Measurements from ENCODE around the gene LARGE2. TPM values are rescaled to one million over a fixed set of nuclear protein-coding genes. Genes with fewer than 3 reads are reported as not detected.

The LARGE2 gene
- total RNA-seq, 1 donor from 2014 or later: 39.4 TPM

DNA sequence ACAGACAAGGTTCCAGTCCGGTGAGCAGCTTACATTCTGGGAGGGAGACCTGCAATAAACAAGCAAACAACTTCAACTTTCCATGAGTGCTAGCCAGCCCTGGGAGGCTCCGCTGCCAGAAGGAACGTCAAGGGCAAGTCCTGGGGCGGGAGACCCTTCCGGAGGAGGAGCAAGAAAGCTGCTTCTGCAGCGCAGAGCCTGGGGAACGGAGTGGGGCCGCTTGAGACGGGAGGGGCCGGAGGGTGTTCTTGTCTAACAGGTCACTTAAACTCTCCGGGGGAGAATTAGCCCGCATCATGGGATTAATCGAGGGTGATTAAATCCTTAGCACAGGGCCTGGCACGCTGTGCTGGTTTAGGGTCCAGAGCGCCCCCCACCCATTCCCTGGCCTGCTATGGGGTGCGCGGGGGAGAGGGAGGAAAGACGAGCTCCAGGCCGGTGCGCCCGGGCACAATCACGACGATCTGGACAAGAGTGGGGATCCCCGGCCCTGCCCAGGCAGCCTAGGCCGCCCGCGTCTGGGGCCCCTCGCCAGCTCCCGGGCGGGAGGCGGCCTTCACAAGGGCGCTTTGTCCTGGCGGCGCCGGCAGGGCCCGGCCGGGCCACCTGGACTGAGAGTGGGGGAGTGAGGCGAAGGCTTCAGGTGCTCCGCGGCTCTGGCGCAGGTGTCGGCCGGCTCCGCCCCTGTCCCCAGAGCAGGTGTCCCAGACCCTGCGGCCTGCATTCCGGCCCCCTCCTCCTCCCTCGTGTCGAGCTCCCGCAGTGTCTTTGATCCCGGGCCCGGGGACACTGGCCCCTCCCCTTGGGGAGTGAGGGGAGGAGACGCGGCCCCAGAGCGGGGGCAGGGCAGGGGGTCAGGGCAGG is 663 bp upstream of the LARGE2 start:
- TF ChIP-seq, protein P1, sequence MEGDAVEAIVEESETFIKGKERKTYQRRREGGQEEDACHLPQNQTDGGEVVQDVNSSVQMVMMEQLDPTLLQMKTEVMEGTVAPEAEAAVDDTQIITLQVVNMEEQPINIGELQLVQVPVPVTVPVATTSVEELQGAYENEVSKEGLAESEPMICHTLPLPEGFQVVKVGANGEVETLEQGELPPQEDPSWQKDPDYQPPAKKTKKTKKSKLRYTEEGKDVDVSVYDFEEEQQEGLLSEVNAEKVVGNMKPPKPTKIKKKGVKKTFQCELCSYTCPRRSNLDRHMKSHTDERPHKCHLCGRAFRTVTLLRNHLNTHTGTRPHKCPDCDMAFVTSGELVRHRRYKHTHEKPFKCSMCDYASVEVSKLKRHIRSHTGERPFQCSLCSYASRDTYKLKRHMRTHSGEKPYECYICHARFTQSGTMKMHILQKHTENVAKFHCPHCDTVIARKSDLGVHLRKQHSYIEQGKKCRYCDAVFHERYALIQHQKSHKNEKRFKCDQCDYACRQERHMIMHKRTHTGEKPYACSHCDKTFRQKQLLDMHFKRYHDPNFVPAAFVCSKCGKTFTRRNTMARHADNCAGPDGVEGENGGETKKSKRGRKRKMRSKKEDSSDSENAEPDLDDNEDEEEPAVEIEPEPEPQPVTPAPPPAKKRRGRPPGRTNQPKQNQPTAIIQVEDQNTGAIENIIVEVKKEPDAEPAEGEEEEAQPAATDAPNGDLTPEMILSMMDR (IDR thresholded peaks at IDR 0.05; ENCODE audit: unreplicated experiment): no peak
- H3K27ac Mint-ChIP-seq: peak overlapping the region; percentile 97
- DNase-seq (ENCODE audit: low spot score, unreplicated experiment): peak; percentile 93
- peaks cover 8% of the 10 kb centered on the region for H3K27me3 Mint-ChIP-seq
- no peaks in the 10 kb centered on the region for H3K36me3 Mint-ChIP-seq (ENCODE audit: insufficient read depth)
- H3K4me1 Mint-ChIP-seq (ENCODE audit: low read depth): peaks cover 24% of the 10 kb centered on the region
- H3K9me3 Mint-ChIP-seq (ENCODE audit: low read depth): no peaks in the 10 kb centered on the region
- H3K4me3 Mint-ChIP-seq (ENCODE audit: low read depth): peak overlapping the region; percentile 74

DNA sequence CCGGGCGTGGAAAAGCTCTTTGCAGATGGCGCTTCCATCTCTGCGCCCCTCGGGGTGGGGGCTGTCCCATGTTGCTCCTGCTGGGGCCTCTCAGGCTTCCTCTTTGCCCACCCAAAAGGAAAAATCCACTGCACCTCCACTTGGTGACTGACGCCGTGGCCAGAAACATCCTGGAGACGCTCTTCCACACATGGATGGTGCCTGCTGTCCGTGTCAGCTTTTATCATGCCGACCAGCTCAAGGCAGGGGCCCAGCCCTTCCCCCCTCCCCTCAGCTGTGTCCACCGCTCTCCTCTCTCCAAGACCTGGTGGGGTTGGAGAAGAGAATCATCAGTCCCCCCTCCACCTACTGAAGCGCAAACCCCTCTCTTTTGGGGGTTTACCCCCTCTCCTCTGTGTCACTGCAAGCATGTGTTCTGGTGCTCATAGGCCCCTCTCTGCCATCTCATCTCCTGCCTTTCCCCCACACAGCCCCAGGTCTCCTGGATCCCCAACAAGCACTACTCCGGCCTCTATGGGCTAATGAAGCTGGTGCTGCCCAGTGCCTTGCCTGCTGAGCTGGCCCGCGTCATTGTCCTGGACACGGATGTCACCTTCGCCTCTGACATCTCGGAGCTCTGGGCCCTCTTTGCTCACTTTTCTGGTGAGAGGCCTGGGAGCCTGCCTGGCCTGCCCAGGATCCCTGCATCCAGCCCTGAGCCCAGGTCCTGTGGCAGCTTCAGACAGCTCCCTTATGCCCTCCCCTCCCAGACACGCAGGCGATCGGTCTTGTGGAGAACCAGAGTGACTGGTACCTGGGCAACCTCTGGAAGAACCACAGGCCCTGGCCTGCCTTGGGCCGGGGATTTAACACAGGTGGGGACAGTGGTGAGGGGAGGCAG is 1.8 kb downstream of the LARGE2 start:
- no peak for DNase-seq (ENCODE audit: low spot score, unreplicated experiment)
- peak overlapping the region; percentile 88 for H3K27ac Mint-ChIP-seq
- peaks cover 16% of the 10 kb centered on the region for H3K4me1 Mint-ChIP-seq (ENCODE audit: low read depth)
- H3K36me3 Mint-ChIP-seq (ENCODE audit: insufficient read depth): no peaks in the 10 kb centered on the region
- H3K27me3 Mint-ChIP-seq: peaks cover 8% of the 10 kb centered on the region
- peak overlapping the region; percentile 69 for H3K4me3 Mint-ChIP-seq (ENCODE audit: low read depth)
- no peaks in the 10 kb centered on the region for H3K9me3 Mint-ChIP-seq (ENCODE audit: low read depth)
- TF ChIP-seq, protein P1 (IDR thresholded peaks at IDR 0.05; ENCODE audit: unreplicated experiment): no peak

- no peak overlapping the region for H3K4me3 Mint-ChIP-seq (ENCODE audit: low read depth)
- peaks cover 15% of the 10 kb centered on the region for H3K4me1 Mint-ChIP-seq (ENCODE audit: low read depth)
- no peaks in the 10 kb centered on the region for H3K9me3 Mint-ChIP-seq (ENCODE audit: low read depth)
- TF ChIP-seq, protein P1 (IDR thresholded peaks at IDR 0.05; ENCODE audit: unreplicated experiment): no peak
- DNase-seq (ENCODE audit: low spot score, unreplicated experiment): no peak
- H3K36me3 Mint-ChIP-seq (ENCODE audit: insufficient read depth): peaks cover under 1% of the 10 kb centered on the region
- no peak overlapping the region for H3K27ac Mint-ChIP-seq
- H3K27me3 Mint-ChIP-seq: peaks cover 8% of the 10 kb centered on the region
Measured at GRCh38 chr11:45924927-45925326, 2.5 kb downstream of the LARGE2 start.

- peaks cover 4% of the 10 kb centered on the region for H3K36me3 Mint-ChIP-seq (ENCODE audit: insufficient read depth)
- no peak for DNase-seq (ENCODE audit: low spot score, unreplicated experiment)
- H3K4me3 Mint-ChIP-seq (ENCODE audit: low read depth): no peak overlapping the region
- H3K27me3 Mint-ChIP-seq: peaks cover 8% of the 10 kb centered on the region
- peaks cover 12% of the 10 kb centered on the region for H3K4me1 Mint-ChIP-seq (ENCODE audit: low read depth)
- no peaks in the 10 kb centered on the region for H3K9me3 Mint-ChIP-seq (ENCODE audit: low read depth)
- no peak overlapping the region for H3K27ac Mint-ChIP-seq
- TF ChIP-seq, protein P1 (IDR thresholded peaks at IDR 0.05; ENCODE audit: unreplicated experiment): no peak
Measured at GRCh38 chr11:45925550-45925949, 3.1 kb downstream of the LARGE2 start.

DNA sequence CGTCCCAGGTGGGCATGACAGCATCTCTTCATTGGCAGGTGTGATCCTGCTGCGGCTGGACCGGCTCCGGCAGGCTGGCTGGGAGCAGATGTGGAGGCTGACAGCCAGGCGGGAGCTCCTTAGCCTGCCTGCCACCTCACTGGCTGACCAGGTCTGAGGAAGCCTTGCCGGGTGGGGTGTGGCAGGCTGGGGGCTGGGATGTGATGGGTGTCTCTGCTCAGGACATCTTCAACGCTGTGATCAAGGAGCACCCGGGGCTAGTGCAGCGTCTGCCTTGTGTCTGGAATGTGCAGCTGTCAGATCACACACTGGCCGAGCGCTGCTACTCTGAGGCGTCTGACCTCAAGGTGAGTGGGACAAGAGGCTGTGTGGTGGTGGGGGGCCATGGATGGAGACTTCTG is 3.5 kb downstream of the LARGE2 start:
- Mint-ChIP-seq H3K4me3 (ENCODE audit: low read depth) (no peak overlapping the region), H3K4me1 (ENCODE audit: low read depth) (peaks cover 11% of the 10 kb centered on the region), H3K27ac (no peak overlapping the region), H3K36me3 (ENCODE audit: insufficient read depth) (peaks cover 4% of the 10 kb centered on the region), H3K9me3 (ENCODE audit: low read depth) (no peaks in the 10 kb centered on the region), H3K27me3 (peaks cover 8% of the 10 kb centered on the region)
- DNase-seq (ENCODE audit: low spot score, unreplicated experiment): no peak
- TF ChIP-seq, protein P1 (IDR thresholded peaks at IDR 0.05; ENCODE audit: unreplicated experiment): no peak

All from progenitor cell of endocrine pancreas (in vitro differentiated cells).